ENCODE results near the gene PDE8B. TPM values are rescaled to one million over a fixed set of nuclear protein-coding genes. Genes with fewer than 3 reads are reported as not detected.
"Not testable (repeated sequence)": the region's sequence is repeated elsewhere in the genome, so short reads cannot be mapped to it uniquely, and the experiment has no call there.

The PDE8B gene
- total RNA-seq, 4 donors from 2014 or later = 0.79 to 2.7 (median 1.4) TPM; not detected in 1

DNA sequence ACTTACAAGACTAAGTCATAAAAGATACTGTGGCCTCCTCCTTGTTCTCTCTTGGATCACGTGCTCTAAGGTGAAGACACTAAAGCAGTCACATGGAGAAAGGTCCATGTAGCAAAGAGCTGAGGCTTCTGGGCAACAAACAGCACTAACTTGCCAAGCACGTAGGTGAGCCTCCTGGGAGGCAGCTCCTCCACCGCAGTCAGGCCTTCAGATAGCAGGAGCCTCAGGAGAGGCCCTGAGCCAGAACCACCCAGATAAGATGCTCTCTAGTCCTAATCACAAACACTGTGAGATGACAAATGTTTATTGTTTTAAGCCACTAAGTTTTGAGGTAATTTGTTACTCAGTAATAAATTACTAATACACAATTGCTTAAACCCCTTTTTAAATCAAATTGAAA lies 243.6 kb downstream of the PDE8B start:
- DNase-seq = no peak
- no peaks in the 10 kb centered on the region for H3K4me1 ChIP-seq
- TF ChIP-seq, protein P1, sequence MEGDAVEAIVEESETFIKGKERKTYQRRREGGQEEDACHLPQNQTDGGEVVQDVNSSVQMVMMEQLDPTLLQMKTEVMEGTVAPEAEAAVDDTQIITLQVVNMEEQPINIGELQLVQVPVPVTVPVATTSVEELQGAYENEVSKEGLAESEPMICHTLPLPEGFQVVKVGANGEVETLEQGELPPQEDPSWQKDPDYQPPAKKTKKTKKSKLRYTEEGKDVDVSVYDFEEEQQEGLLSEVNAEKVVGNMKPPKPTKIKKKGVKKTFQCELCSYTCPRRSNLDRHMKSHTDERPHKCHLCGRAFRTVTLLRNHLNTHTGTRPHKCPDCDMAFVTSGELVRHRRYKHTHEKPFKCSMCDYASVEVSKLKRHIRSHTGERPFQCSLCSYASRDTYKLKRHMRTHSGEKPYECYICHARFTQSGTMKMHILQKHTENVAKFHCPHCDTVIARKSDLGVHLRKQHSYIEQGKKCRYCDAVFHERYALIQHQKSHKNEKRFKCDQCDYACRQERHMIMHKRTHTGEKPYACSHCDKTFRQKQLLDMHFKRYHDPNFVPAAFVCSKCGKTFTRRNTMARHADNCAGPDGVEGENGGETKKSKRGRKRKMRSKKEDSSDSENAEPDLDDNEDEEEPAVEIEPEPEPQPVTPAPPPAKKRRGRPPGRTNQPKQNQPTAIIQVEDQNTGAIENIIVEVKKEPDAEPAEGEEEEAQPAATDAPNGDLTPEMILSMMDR (IDR thresholded peaks at IDR 0.05) = no peak
- no peak for TF ChIP-seq POLR2A (IDR thresholded peaks at IDR 0.05)
- no peaks in the 10 kb centered on the region for H3K9me3 ChIP-seq
- H3K27me3 ChIP-seq = no peaks in the 10 kb centered on the region
- H3K4me3 ChIP-seq = no peak overlapping the region
- H3K27ac ChIP-seq = no peak overlapping the region
- peaks cover 0 to 30% (median 3%) of the 10 kb centered on the region in 3 donors for H3K36me3 ChIP-seq
- intact Hi-C loops (cut with DNase I) = no loop called here
- 84 to 100% methylated on average over 1 to 3 of the region's 3 CpGs for WGBS, 2 donors

DNA sequence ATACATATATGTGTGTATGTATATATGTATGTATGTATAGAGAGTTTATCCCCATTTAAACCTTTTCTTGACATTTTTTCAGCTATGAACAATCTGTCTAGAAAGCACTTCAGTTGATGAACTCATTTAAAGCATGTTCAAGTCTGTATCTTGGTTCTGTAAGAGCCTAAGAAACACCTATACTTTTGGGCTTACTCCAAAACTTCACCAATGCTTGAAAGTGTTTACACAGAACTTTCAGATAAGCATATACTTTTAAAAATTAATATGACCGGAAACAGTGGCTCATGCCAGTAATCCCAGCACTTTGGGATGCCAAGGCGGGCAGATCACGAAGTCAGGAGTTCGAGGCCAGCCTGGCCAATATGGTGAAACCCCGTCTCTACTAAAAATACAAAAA lies 250.8 kb downstream of the PDE8B start:
- intact Hi-C loops (cut with DNase I) = no loop called here
- Histone ChIP-seq H3K4me1 (no peaks in the 10 kb centered on the region), H3K36me3 (peaks cover 0 to 35% (median 0%) of the 10 kb centered on the region in 3 donors), H3K27me3 (no peaks in the 10 kb centered on the region), H3K27ac (no peak overlapping the region), H3K9me3 (no peaks in the 10 kb centered on the region), H3K4me3 (no peak overlapping the region)
- 94 to 95% methylated on average over 5 of the region's 5 CpGs for WGBS, 2 donors
- TF ChIP-seq, protein P1 (IDR thresholded peaks at IDR 0.05) = no peak
- TF ChIP-seq POLR2A (IDR thresholded peaks at IDR 0.05) = no peak
- DNase-seq = no peak

DNA sequence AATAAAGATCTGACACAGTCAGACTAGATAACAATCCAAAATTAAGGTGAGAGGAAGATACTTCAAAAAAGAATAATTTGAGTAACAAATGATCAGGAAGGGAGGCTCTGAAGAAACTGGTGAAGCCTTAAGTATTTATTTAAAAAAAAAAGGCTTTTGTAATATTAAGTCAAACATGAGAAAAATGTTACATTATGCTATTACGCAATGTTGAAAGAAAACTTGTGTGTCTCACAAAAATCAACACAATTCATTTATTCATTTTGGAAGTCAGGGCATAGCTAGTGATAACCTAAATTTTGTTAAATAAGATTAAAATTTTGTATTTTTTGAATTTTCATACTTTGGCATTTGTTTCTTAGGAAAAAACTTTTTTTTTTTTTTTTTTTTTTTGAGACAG lies 253.4 kb downstream of the PDE8B start:
- intact Hi-C loops (cut with DNase I) = no loop called here
- no peak for DNase-seq
- Histone ChIP-seq H3K4me3 (no peak overlapping the region), H3K36me3 (peaks cover 0 to 35% (median 0%) of the 10 kb centered on the region in 3 donors), H3K27me3 (no peaks in the 10 kb centered on the region), H3K27ac (no peak overlapping the region), H3K4me1 (no peaks in the 10 kb centered on the region), H3K9me3 (no peaks in the 10 kb centered on the region)
- no peak for TF ChIP-seq POLR2A (IDR thresholded peaks at IDR 0.05)
- TF ChIP-seq, protein P1 (IDR thresholded peaks at IDR 0.05) = no peak
- 87 to 94% methylated on average over 1 of the region's 1 CpG for WGBS, 2 donors

DNA sequence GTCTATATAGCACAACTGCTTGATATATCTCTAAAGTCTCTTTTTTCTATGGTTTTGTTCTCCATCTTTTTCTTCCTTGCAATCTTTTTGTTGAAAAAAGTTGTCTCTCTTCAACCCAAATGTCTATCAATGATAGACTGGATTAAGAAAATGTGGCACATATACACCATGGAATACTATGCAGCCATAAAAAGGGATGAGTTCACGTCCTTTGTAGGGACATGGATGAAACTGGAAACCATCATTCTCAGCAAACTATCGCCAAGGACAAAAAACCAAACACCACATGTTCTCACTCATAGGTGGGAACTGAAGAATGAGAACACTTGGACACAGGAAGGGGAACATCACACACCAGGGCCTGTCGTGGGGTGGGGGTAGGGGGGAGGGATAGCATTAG lies 258.4 kb downstream of the PDE8B start:
- H3K9me3 ChIP-seq; H3K4me1 ChIP-seq; H3K36me3 ChIP-seq; DNase-seq; H3K27me3 ChIP-seq; H3K4me3 ChIP-seq; H3K27ac ChIP-seq; intact Hi-C loops (cut with DNase I): not testable (repeated sequence)
- 95 to 96% methylated on average over 3 of the region's 3 CpGs for WGBS, 2 donors

DNA sequence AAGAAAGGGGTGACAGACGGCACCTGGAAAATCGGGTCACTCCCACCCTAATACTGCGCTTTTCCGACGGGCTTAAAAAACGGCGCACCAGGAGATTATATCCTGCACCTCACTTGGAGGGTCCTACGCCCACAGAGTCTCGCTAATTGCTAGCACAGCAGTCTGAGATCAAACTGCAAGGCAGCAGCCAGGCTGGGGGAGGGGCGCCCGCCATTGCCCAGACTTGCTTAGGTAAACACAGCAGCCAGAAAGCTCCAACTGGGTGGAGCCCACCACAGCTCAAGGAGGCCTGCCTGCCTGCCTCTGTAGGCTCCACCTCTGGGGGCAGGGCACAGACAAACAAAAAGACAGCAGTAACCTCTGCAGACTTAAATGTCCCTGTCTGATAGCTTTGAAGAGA lies 264.6 kb downstream of the PDE8B start:
- H3K36me3 ChIP-seq = peaks cover 0 to 16% (median 0%) of the 10 kb centered on the region in 3 donors
- H3K4me3 ChIP-seq; H3K9me3 ChIP-seq; H3K27ac ChIP-seq; H3K27me3 ChIP-seq; H3K4me1 ChIP-seq; DNase-seq; intact Hi-C loops (cut with DNase I): not testable (repeated sequence)
- 100% methylated on average over 1 to 2 of the region's 11 CpGs for WGBS, 2 donors

Other genes starting within 250 kb of the PDE8B start
- 10 to 100 TPM; 12.0 to 20.1 (median 16.4) TPM for gene AGGF1, start 180.3 kb upstream of the PDE8B start, total RNA-seq
- 1 to 10 TPM in 2 of 4 donors, under 1 TPM in 2; 0.47 to 4.6 (median 1.2) TPM for gene ZBED3, start 123.4 kb upstream of the PDE8B start, total RNA-seq

Measured in esophagus squamous epithelium (tissue), 5 donors.